H9 (cell line): ENCODE results near the gene MMAA. TPM values are rescaled to one million over a fixed set of nuclear protein-coding genes. Genes with fewer than 3 reads are reported as not detected.

Experiments used
- DNase-seq: peaks from one replicate; pipeline ENCODE4 v3.0.0-alpha.2; 2017
- H2AFZ ChIP-seq: one replicate; pipeline ENCODE4 v1.6.1; 2013; ENCODE audit warnings: mild to moderate bottlenecking, low read length, control low read depth, moderate library complexity
- H2AK5ac ChIP-seq: 2 replicates; pipeline ENCODE4 v1.6.1; 2013; ENCODE audit warnings: low read length, control low read depth, mixed read lengths; ENCODE audit not compliant: insufficient read length
- H2BK120ac ChIP-seq: one replicate; pipeline ENCODE4 v1.6.1; 2013; ENCODE audit warnings: low read depth, mild to moderate bottlenecking, low read length, control low read depth, inconsistent platforms; ENCODE audit not compliant: poor library complexity, severe bottlenecking
- H2BK12ac ChIP-seq: 2 replicates; pipeline ENCODE4 v1.6.1; 2013; ENCODE audit warnings: low read length, control low read depth, mixed read lengths, low read depth; ENCODE audit not compliant: insufficient read length
- H2BK15ac ChIP-seq: 2 replicates; pipeline ENCODE4 v1.6.1; 2013; ENCODE audit warnings: low read depth, low read length, control low read depth
- H2BK20ac ChIP-seq: one replicate; pipeline ENCODE4 v1.6.1; 2013; ENCODE audit warnings: low read depth, mild to moderate bottlenecking, low read length, control low read depth, inconsistent platforms; ENCODE audit not compliant: poor library complexity, severe bottlenecking
- H2BK5ac ChIP-seq: 2 replicates; pipeline ENCODE4 v1.6.1; 2013; ENCODE audit warnings: low read length, control low read depth, mixed read lengths; ENCODE audit not compliant: insufficient read length
- H3K14ac ChIP-seq: 2 replicates; pipeline ENCODE4 v1.6.1; 2013; ENCODE audit warnings: low read length, control low read depth; ENCODE audit not compliant: insufficient read depth
- H3K18ac ChIP-seq: 2 replicates; pipeline ENCODE4 v1.6.1; 2013; ENCODE audit warnings: low read depth, mild to moderate bottlenecking, mixed read lengths, low read length, control low read depth; ENCODE audit not compliant: insufficient read length
- H3K23ac ChIP-seq: 2 replicates; pipeline ENCODE4 v1.6.1; 2013; ENCODE audit warnings: low read length, control low read depth, mixed read lengths, low read depth; ENCODE audit not compliant: insufficient read length
- H3K23me2 ChIP-seq: 2 replicates; pipeline ENCODE4 v1.6.1; 2013; ENCODE audit warnings: low read depth, mild to moderate bottlenecking, mixed read lengths, low read length, control low read depth; ENCODE audit not compliant: insufficient read length, poor library complexity, severe bottlenecking
- H3K27ac ChIP-seq: 2 replicates; pipeline ENCODE4 v1.5.1; 2013; ENCODE audit warnings: low read length, control low read depth, mixed read lengths, low read depth; ENCODE audit not compliant: insufficient read length
- H3K27me3 ChIP-seq: 2 replicates; pipeline ENCODE4 v1.6.1; 2013; ENCODE audit warnings: low read length, control low read depth, inconsistent platforms; ENCODE audit not compliant: insufficient read depth
- H3K4ac ChIP-seq: 2 replicates; pipeline ENCODE4 v1.6.1; 2013; ENCODE audit warnings: low read depth, mild to moderate bottlenecking, control low read depth, inconsistent platforms, low read length, moderate library complexity
- H3K4me1 ChIP-seq: 2 replicates; pipeline ENCODE4 v1.6.1; 2013; ENCODE audit warnings: low read length, control low read depth, inconsistent platforms; ENCODE audit not compliant: insufficient read depth
- H3K4me2 ChIP-seq: 2 replicates; pipeline ENCODE4 v1.6.1; 2013; ENCODE audit warnings: low read length, control low read depth, mixed read lengths; ENCODE audit not compliant: insufficient read length, insufficient read depth
- H3K56ac ChIP-seq: 2 replicates; pipeline ENCODE4 v1.6.1; 2013; ENCODE audit warnings: low read depth, mild to moderate bottlenecking, mixed read lengths, low read length, control low read depth; ENCODE audit not compliant: insufficient read length
- H3K79me1 ChIP-seq: 2 replicates; pipeline ENCODE4 v1.6.1; 2013; ENCODE audit warnings: low read depth, mild to moderate bottlenecking, moderate library complexity, low read length, control low read depth, inconsistent platforms; ENCODE audit not compliant: insufficient read depth, poor library complexity, severe bottlenecking
- H3K79me2 ChIP-seq: 2 replicates; pipeline ENCODE4 v1.6.1; 2013; ENCODE audit warnings: low read length, control low read depth, inconsistent platforms; ENCODE audit not compliant: insufficient read depth
- H3K9ac ChIP-seq: 2 replicates; pipeline ENCODE4 v1.6.1; 2013; ENCODE audit warnings: low read length, control low read depth, mixed read lengths; ENCODE audit not compliant: insufficient read length; ENCODE audit errors: extremely low read depth
- H3K9me3 ChIP-seq: one replicate; pipeline ENCODE4 v1.6.1; 2013; ENCODE audit warnings: low read depth, low read length, inconsistent platforms; ENCODE audit not compliant: control insufficient read depth
- H3T11ph ChIP-seq: one replicate; pipeline ENCODE4 v1.6.1; 2013; ENCODE audit warnings: mild to moderate bottlenecking, low read length, control low read depth, inconsistent platforms
- H4K20me1 ChIP-seq: one replicate; pipeline ENCODE4 v1.6.1; 2013; ENCODE audit not compliant: control insufficient read depth, insufficient read length, insufficient read depth
- H4K5ac ChIP-seq: 2 replicates; pipeline ENCODE4 v1.6.1; 2013; ENCODE audit warnings: low read depth, mild to moderate bottlenecking, mixed read lengths, low read length, control low read depth; ENCODE audit not compliant: insufficient read length
- H4K8ac ChIP-seq: replicated peaks from 2 replicates; pipeline ENCODE4 v1.6.1; 2013; ENCODE audit warnings: low read length, control low read depth, mixed read lengths, low read depth; ENCODE audit not compliant: insufficient read length
- H4K91ac ChIP-seq: 2 replicates; pipeline ENCODE4 v1.6.1; 2013; ENCODE audit warnings: low read depth, mild to moderate bottlenecking, moderate library complexity, mixed read lengths, low read length, control low read depth; ENCODE audit not compliant: insufficient read length
- H3K27ac Mint-ChIP-seq, 3 experiments: 2 replicates in 2 of 3; 3 replicates in 1 of 3; pipeline ENCODE4 v1.8.0; 2020 to 2021; ENCODE audit warnings: mixed read lengths in 3 of 3, mild to moderate bottlenecking in 1 of 3, moderate library complexity in 1 of 3
- H3K27me3 Mint-ChIP-seq: 2 replicates; pipeline ENCODE4 v1.8.0; 2021; ENCODE audit warnings: low read depth, mild to moderate bottlenecking, moderate library complexity, mixed read lengths
- H3K36me3 Mint-ChIP-seq, 3 experiments: 2 replicates in 2 of 3; 3 replicates in 1 of 3; pipeline ENCODE4 v1.8.0; 2020 to 2021; ENCODE audit warnings: low read depth in 3 of 3, mixed read lengths in 3 of 3; ENCODE audit not compliant: insufficient read depth in 1 of 3
- H3K4me1 Mint-ChIP-seq, 2 experiments: 2 replicates each; pipeline ENCODE4 v1.8.0; 2020; ENCODE audit warnings: mixed read lengths in 2 of 2
- H3K4me3 Mint-ChIP-seq, 2 experiments: 2 replicates in 1 of 2; 3 replicates in 1 of 2; pipeline ENCODE4 v1.8.0; 2020 to 2021; ENCODE audit warnings: mild to moderate bottlenecking in 2 of 2, mixed read lengths in 2 of 2, moderate library complexity in 1 of 2
- H3K9me3 Mint-ChIP-seq, 2 experiments: 2 replicates in 1 of 2; 3 replicates in 1 of 2; pipeline ENCODE4 v1.8.0; 2020; ENCODE audit warnings: mild to moderate bottlenecking in 2 of 2, mixed read lengths in 2 of 2, moderate library complexity in 1 of 2
- WGBS: extraction: QIAGEN DNeasy Blood & Tissue Kit; methylation state at CpG from one replicate; pipeline ENCODE4 v1.1.7; 2013; ENCODE audit warnings: missing lambda C conversion rate, low lambda C conversion rate, mixed read lengths; ENCODE audit not compliant: insufficient read length; ENCODE audit errors: extremely low coverage; 5-methylcytosine and 5-hydroxymethylcytosine counted together
- total RNA-seq: library from RNA; stranded (reverse); gene quantifications from 2 replicates; pipeline ENCODE4 v1.2.1, GENCODE V29; 2021
- TF ChIP-seq, protein P1 (sequence below): fragments of 200-600 bp; sonication (generic); conservative IDR thresholded peaks from 3 replicates; pipeline ENCODE4 v1.8.0; 2021; ENCODE audit warnings: antibody characterized with exemption, mild to moderate bottlenecking

The MMAA gene
- total RNA-seq, 1 experiment from 2014 or later, result 3.0 TPM

DNA sequence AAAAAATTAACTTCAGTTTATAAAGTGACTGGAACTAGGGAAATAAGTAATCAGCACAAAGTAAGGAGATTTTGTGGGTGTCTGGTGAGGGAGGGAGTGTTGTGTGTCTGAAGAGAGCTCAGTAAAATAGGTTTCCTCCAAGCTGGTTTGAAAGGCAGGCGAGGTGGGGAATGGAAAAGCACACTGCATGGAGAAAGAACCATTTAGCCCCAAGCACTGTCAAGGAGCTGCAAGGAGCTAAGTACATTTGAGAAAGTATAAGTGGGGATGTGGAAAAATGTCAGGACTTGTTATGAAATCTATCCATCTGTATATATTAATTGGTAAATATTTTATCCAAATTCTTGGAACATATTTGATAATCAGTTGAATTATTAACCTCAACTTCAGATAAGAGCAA lies 61.7 kb downstream of the MMAA start:
- H2BK15ac ChIP-seq, result no peak overlapping the region
- H3K23me2 ChIP-seq, result no peaks in the 10 kb centered on the region
- Mint-ChIP-seq H3K4me1 (peaks cover 0 to 8% of the 10 kb centered on the region in 2 experiments; a peak in 2 of 4 replicates), H3K4me3 (no peak overlapping the region), H3K9me3 (peaks cover 25 to 30% of the 10 kb centered on the region in 2 experiments), H3K36me3 (peaks cover 5 to 16% (median 15%) of the 10 kb centered on the region in 3 experiments), H3K27ac (no peak overlapping the region), H3K27me3 (no peaks in the 10 kb centered on the region)
- no peak overlapping the region for H3K18ac ChIP-seq
- WGBS, result no CpG with 5 or more reads among the region's 1 CpG
- no peak overlapping the region for H2BK120ac ChIP-seq
- no peak overlapping the region for H3T11ph ChIP-seq
- no peak overlapping the region for H3K14ac ChIP-seq
- H3K27me3 ChIP-seq, result no peaks in the 10 kb centered on the region
- no peak overlapping the region for H3K56ac ChIP-seq
- TF ChIP-seq, protein P1, sequence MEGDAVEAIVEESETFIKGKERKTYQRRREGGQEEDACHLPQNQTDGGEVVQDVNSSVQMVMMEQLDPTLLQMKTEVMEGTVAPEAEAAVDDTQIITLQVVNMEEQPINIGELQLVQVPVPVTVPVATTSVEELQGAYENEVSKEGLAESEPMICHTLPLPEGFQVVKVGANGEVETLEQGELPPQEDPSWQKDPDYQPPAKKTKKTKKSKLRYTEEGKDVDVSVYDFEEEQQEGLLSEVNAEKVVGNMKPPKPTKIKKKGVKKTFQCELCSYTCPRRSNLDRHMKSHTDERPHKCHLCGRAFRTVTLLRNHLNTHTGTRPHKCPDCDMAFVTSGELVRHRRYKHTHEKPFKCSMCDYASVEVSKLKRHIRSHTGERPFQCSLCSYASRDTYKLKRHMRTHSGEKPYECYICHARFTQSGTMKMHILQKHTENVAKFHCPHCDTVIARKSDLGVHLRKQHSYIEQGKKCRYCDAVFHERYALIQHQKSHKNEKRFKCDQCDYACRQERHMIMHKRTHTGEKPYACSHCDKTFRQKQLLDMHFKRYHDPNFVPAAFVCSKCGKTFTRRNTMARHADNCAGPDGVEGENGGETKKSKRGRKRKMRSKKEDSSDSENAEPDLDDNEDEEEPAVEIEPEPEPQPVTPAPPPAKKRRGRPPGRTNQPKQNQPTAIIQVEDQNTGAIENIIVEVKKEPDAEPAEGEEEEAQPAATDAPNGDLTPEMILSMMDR, result no peak
- H3K9ac ChIP-seq, result no peak overlapping the region
- no peak overlapping the region for H4K5ac ChIP-seq
- H4K91ac ChIP-seq, result no peak overlapping the region
- H4K8ac ChIP-seq, result no peak overlapping the region
- H2AK5ac ChIP-seq, result no peak overlapping the region
- no peak overlapping the region for H2BK20ac ChIP-seq
- no peak overlapping the region for H3K4me2 ChIP-seq
- no peaks in the 10 kb centered on the region for H3K9me3 ChIP-seq
- no peak overlapping the region for H3K27ac ChIP-seq
- H3K23ac ChIP-seq, result no peak overlapping the region
- H4K20me1 ChIP-seq, result no peaks in the 10 kb centered on the region
- no peak overlapping the region for H2AFZ ChIP-seq
- no peaks in the 10 kb centered on the region for H3K79me2 ChIP-seq
- DNase-seq, result no peak
- no peaks in the 10 kb centered on the region for H3K4me1 ChIP-seq
- H2BK12ac ChIP-seq, result no peak overlapping the region
- H3K79me1 ChIP-seq, result no peaks in the 10 kb centered on the region
- no peak overlapping the region for H3K4ac ChIP-seq
- H2BK5ac ChIP-seq, result no peak overlapping the region
